Endothelial cell of umbilical vein (primary cell): ENCODE results near the gene XRRA1. TPM values are rescaled to one million over a fixed set of nuclear protein-coding genes. Genes with fewer than 3 reads are reported as not detected.
"Not testable (repeated sequence)": the region's sequence is repeated elsewhere in the genome, so short reads cannot be mapped to it uniquely, and the experiment has no call there.

Source experiments
- BruUV-seq: library from RNA; stranded (reverse); fragments of 400-500 nt; replicated peaks from 2 replicates; lab custom pipeline; 2021; lab: Mats Ljungman, UMichigan
- CTCF ChIA-PET: fragments of 300-600, 350-600 bp; sonication (Branson Sonifier 250); formaldehyde crosslinking; loops from one replicate; lab custom pipeline; 2021; ENCODE audit warnings: antibody characterized with exemption, inconsistent platforms; lab: Charles Lee
- POLR2A ChIA-PET: fragments of 300-600, 350-600 bp; sonication (Branson Sonifier 250); formaldehyde crosslinking; loops from one replicate; lab custom pipeline; 2021; ENCODE audit warnings: antibody characterized with exemption, inconsistent platforms; lab: Charles Lee
- DNase-seq: peaks from one replicate; pipeline ENCODE4 v3.0.0-alpha.2; 2011; ENCODE audit warnings: low read depth, low spot score
- FAIRE-seq: peaks from 2 replicates; lab custom pipeline; 2011; peaks lifted over from hg19 to GRCh38; lab: Jason Lieb, UNC
- H2AFZ ChIP-seq: 2 replicates; pipeline ENCODE4 v1.6.0; 2012; ENCODE audit warnings: low read depth, low read length, control low read depth, inconsistent platforms
- H3K27ac ChIP-seq: 2 replicates; pipeline ENCODE4 v1.5.1; 2011; ENCODE audit warnings: low read depth, mild to moderate bottlenecking, control low read depth, low read length, moderate library complexity; ENCODE audit not compliant: insufficient read depth
- H3K27me3 ChIP-seq, 2 experiments: 2 replicates each; pipeline versions ENCODE4 v1.6.0 to v1.6.1; 2011; ENCODE audit warnings: low read length in 2 of 2, mixed read lengths in 1 of 2; ENCODE audit not compliant: control insufficient read depth in 2 of 2, insufficient read depth in 2 of 2
- H3K36me3 ChIP-seq, 2 experiments: 2 replicates in 1 of 2; 3 replicates in 1 of 2; pipeline ENCODE4 v1.5.1; 2011; ENCODE audit warnings: low read length in 2 of 2, mild to moderate bottlenecking in 1 of 2, moderate library complexity in 1 of 2; ENCODE audit not compliant: control insufficient read depth in 2 of 2, insufficient read depth in 2 of 2; ENCODE audit errors: extremely low read depth in 1 of 2
- H3K4me1 ChIP-seq: 3 replicates; pipeline ENCODE4 v1.5.1; 2011; ENCODE audit warnings: mild to moderate bottlenecking, low read length; ENCODE audit not compliant: control insufficient read depth, insufficient read depth; ENCODE audit errors: extremely low read depth
- H3K4me2 ChIP-seq: 2 replicates; pipeline ENCODE4 v1.6.1; 2011; ENCODE audit warnings: low read length, control low read depth, mixed read lengths; ENCODE audit not compliant: insufficient read depth
- H3K4me3 ChIP-seq, 3 experiments: fragments of 200-600 bp in 1 of 3; sonication (generic), shearing (Covaris generic) in 1 of 3; replicated peaks in 1 of 3; 2 replicates each; pipeline ENCODE4 v1.5.1; 2011 to 2016; ENCODE audit warnings: control low read depth in 3 of 3, low read length in 3 of 3, mild to moderate bottlenecking in 2 of 3, inconsistent platforms in 1 of 3, low read depth in 1 of 3, moderate library complexity in 1 of 3; ENCODE audit not compliant: insufficient read depth in 1 of 3
- H3K79me2 ChIP-seq: 2 replicates; pipeline ENCODE4 v1.6.0; 2012; ENCODE audit warnings: low read length, inconsistent platforms; ENCODE audit not compliant: control insufficient read depth, insufficient read depth
- H3K9ac ChIP-seq: replicated peaks from 2 replicates; pipeline ENCODE3; 2011; ENCODE audit warnings: low read length, control low read depth; ENCODE audit not compliant: insufficient read depth; ENCODE audit errors: extremely low read depth
- H3K9me1 ChIP-seq: replicated peaks from 3 replicates; pipeline ENCODE4 v1.6.0; 2011; ENCODE audit warnings: mild to moderate bottlenecking, low read length; ENCODE audit not compliant: control insufficient read depth, insufficient read depth; ENCODE audit errors: extremely low read depth
- H3K9me3 ChIP-seq: replicated peaks from 2 replicates; pipeline ENCODE4 v1.5.1; 2012; ENCODE audit warnings: low read length, inconsistent platforms; ENCODE audit not compliant: control insufficient read depth, insufficient read depth
- H4K20me1 ChIP-seq: replicated peaks from 2 replicates; pipeline ENCODE3; 2011; ENCODE audit warnings: mild to moderate bottlenecking, low read length; ENCODE audit not compliant: control insufficient read depth, insufficient read depth; ENCODE audit errors: extremely low read depth
- EZH2 ChIP-seq: IDR thresholded peaks from 2 replicates; pipeline ENCODE4 v1.6.1; 2012; ENCODE audit warnings: borderline replicate concordance, low read depth, mild to moderate bottlenecking, moderate library complexity, low read length, inconsistent platforms; ENCODE audit not compliant: severe bottlenecking
- FOS ChIP-seq: IDR thresholded peaks from 2 replicates; pipeline ENCODE4 v1.6.1; 2011; ENCODE audit warnings: mild to moderate bottlenecking, low read length, moderate library complexity, borderline replicate concordance; ENCODE audit not compliant: insufficient read depth
- GATA2 ChIP-seq: IDR thresholded peaks from 2 replicates; pipeline ENCODE4 v1.7.0; 2011; ENCODE audit warnings: low read depth, mild to moderate bottlenecking, moderate library complexity, mixed read lengths, low read length; ENCODE audit not compliant: insufficient read length, insufficient read depth
- JUN ChIP-seq: IDR thresholded peaks from 2 replicates; pipeline ENCODE4 v1.6.1; 2011; ENCODE audit warnings: borderline replicate concordance, low read depth; ENCODE audit not compliant: insufficient read length, insufficient read depth
- MYC ChIP-seq: IDR thresholded peaks from one replicate; pipeline ENCODE4 v1.6.1; 2011; ENCODE audit warnings: mild to moderate bottlenecking, low read depth, low read length
- POLR2A ChIP-seq: IDR thresholded peaks from 2 replicates; pipeline ENCODE4 v1.6.1; 2012; ENCODE audit warnings: low read depth, mild to moderate bottlenecking, control low read depth, low read length
- POLR2AphosphoS5 ChIP-seq: IDR thresholded peaks from 2 replicates; pipeline ENCODE4 v1.6.1; 2012; ENCODE audit warnings: low read depth, mild to moderate bottlenecking, control low read depth, low read length, moderate library complexity; ENCODE audit not compliant: insufficient read depth
- dilution Hi-C: fragments of 300-500 bp; cut with MboI; formaldehyde crosslinking; loops from one replicate; pipeline ENCODE4 v1.15.0; 2019; ENCODE audit warnings: low sequenced_read_pairs; ENCODE audit not compliant: extremely low pct_ligation_motif_present
- intact Hi-C: fragments of 100-400 bp; cut with micrococcal nuclease; formaldehyde crosslinking; loops from one replicate; pipeline ENCODE4 v1.10.0; 2022
- polyA plus RNA-seq, 4 experiments: library from polyadenylated mRNA; depleted of rRNA in 3 of 4; stranded (reverse) in 3 of 4; unstranded in 1 of 4; fragments of >200 nt; gene quantifications; 2 replicates each; pipeline versions ENCODE4 v1.2.1 to v1.2.3, GENCODE V29; 2011 to 2012; ENCODE audit warnings: missing spikeins in 1 of 4
- total RNA-seq: library from RNA; stranded (reverse); gene quantifications from 2 replicates; pipeline ENCODE4 v1.2.3, GENCODE V29; 2021
- TF ChIP-seq, protein P1 (sequence below), 2 donors: IDR thresholded peaks; 1 replicate in 1 of 2; 2 replicates in 1 of 2; pipeline ENCODE4 v1.5.1; 2011; ENCODE audit warnings: low read length in 2 of 2, mild to moderate bottlenecking in 2 of 2, moderate library complexity in 2 of 2, control low read depth in 1 of 2, inconsistent platforms in 1 of 2, low read depth in 1 of 2; ENCODE audit not compliant: insufficient read depth in 1 of 2; ENCODE audit errors: extremely low read depth in 1 of 2
- TF ChIP-seq, protein P2 (sequence below): IDR thresholded peaks from 2 replicates; pipeline ENCODE4 v1.6.1; 2011; ENCODE audit not compliant: insufficient read depth, insufficient read length

Gene XRRA1
- total and polyA plus RNA-seq, 2 donors (not counting 3 experiments of a cell fraction or from before 2014, with no cell fraction given): 8.6 to 11.2 TPM

DNA sequence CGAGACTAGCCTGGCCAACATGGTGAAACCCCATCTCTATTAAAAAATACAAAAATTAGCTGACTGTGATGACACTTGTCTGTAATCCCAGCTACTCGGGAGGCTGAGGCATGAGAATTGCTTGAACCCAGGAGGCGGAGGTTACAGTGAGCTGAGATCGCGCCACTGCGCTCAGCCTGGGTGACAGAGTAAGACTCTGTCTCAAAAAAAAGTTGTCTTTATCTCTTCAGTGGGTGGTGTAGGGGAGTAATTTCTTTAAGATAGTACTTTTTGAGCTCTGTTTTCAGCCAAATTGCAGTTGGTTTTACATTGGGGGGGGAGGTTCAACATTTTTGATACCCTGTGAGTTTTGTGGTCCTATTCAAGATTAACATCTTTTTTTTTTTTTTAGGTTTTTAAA, 11.2 kb upstream of the XRRA1 start:
- intact Hi-C loops, H3K9me1 ChIP-seq, BruUV-seq, FAIRE-seq, H4K20me1 ChIP-seq, DNase-seq, dilution Hi-C loops, H2AFZ ChIP-seq, H3K4me3 ChIP-seq, H3K36me3 ChIP-seq, H3K27me3 ChIP-seq, H3K9me3 ChIP-seq: not testable (repeated sequence)
- Histone ChIP-seq H3K4me2 (peak overlapping the region; percentile 70), H3K9ac (peak overlapping the region; percentile 0), H3K27ac (peak overlapping the region; percentile 36), H3K4me1 (peaks cover 11% of the 10 kb centered on the region), H3K79me2 (peaks cover 96% of the 10 kb centered on the region)
- ChIA-PET POLR2A (interaction anchor here (0.8 to 1.5 kb wide), 2 partner anchors 12 to 28 kb away, joined by 3 to 4 read pairs; partner anchors contain the start of genes NEU3, SPCS2 and XRRA1), CTCF (interaction anchor here (1.0 to 3.5 kb wide), 12 partner anchors 12 to 284 kb away, joined by 3 to 17 read pairs (median 4); partner anchors contain the start of gene NEU3)

DNA sequence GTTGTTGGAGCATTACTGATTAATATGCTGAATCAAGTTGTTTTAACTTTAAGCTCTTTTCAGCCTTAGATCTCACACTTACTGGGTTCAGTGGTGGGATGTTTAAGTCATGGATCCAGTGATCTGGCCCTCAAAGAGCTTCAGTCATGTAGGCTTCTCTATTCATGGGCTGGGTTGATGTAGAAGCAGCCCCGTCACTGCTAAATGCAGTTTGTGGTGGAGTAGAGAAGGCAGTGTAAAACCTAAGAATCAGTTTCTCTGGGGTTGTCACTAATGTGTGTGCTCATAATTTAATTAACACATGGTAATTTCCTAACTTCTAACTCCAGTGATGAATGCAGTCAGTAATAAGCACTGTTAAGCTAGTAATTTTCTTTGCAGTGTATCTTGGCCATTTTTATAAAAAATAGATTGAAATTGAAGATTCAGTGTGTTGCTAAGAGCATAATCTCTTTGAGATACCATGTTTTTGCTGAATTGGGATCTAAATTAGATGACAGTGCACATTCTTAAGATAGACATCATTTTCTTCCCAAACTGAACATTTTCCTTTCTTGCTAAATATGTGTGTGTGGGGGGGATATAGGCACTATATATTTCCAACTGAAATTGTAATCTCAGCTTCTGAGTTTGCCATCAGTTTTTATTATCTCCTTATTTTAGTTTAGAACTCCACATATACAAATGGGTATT, 9.2 kb upstream of the XRRA1 start:
- Histone ChIP-seq H3K9me3 (no peaks in the 10 kb centered on the region), H3K27me3 (no peaks in the 10 kb centered on the region), H3K4me2 (no peak overlapping the region), H3K4me3 (no peak overlapping the region), H4K20me1 (peaks cover 15% of the 10 kb centered on the region), H3K79me2 (peaks cover 99% of the 10 kb centered on the region), H3K4me1 (peaks cover 11% of the 10 kb centered on the region), H3K36me3 (peaks cover 0 to 10% of the 10 kb centered on the region in 2 experiments), H3K27ac (no peak overlapping the region), H2AFZ (no peak overlapping the region), H3K9ac (no peak overlapping the region), H3K9me1 (no peaks in the 10 kb centered on the region)
- dilution Hi-C loops (no loop called here), intact Hi-C loops (no loop called here)
- BruUV-seq: no TSS peak
- ChIA-PET CTCF (interaction anchor here (0.7 kb wide), 1 partner anchor 65 kb away, joined by 3 read pairs; no protein-coding TSS in a partner anchor), POLR2A (no interaction called here)
- FAIRE-seq: no peak
- TF ChIP-seq MYC (no peak), POLR2A (no peak), GATA2 (no peak), POLR2AphosphoS5 (no peak), JUN (no peak), FOS (no peak), EZH2 (no peak)
- TF ChIP-seq, protein P1, sequence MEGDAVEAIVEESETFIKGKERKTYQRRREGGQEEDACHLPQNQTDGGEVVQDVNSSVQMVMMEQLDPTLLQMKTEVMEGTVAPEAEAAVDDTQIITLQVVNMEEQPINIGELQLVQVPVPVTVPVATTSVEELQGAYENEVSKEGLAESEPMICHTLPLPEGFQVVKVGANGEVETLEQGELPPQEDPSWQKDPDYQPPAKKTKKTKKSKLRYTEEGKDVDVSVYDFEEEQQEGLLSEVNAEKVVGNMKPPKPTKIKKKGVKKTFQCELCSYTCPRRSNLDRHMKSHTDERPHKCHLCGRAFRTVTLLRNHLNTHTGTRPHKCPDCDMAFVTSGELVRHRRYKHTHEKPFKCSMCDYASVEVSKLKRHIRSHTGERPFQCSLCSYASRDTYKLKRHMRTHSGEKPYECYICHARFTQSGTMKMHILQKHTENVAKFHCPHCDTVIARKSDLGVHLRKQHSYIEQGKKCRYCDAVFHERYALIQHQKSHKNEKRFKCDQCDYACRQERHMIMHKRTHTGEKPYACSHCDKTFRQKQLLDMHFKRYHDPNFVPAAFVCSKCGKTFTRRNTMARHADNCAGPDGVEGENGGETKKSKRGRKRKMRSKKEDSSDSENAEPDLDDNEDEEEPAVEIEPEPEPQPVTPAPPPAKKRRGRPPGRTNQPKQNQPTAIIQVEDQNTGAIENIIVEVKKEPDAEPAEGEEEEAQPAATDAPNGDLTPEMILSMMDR (IDR thresholded peaks at IDR 0.05; ENCODE audit: extremely low read depth in 1 of 2, insufficient read depth in 1 of 2, low read depth in 1 of 2, low read length in 2 of 2): no peak
- TF ChIP-seq, protein P2, sequence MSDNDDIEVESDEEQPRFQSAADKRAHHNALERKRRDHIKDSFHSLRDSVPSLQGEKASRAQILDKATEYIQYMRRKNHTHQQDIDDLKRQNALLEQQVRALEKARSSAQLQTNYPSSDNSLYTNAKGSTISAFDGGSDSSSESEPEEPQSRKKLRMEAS: no peak
- DNase-seq: no peak
